ENCODE data around the gene ANOS1. TPM values are rescaled to one million over a fixed set of nuclear protein-coding genes. Genes with fewer than 3 reads are reported as not detected.

Gene ANOS1
- total RNA-seq, 1 donor from 2014 or later, result not detected

GRCh38 chrX:8684201-8684965 lies 47.6 kb downstream of the ANOS1 start:
- Mint-ChIP-seq H3K4me1 (no peaks in the 10 kb centered on the region), H3K9me3 (no peaks in the 10 kb centered on the region), H3K4me3 (no peak overlapping the region), H3K36me3 (ENCODE audit: low read depth) (no peaks in the 10 kb centered on the region), H3K27me3 (no peaks in the 10 kb centered on the region), H3K27ac (no peak overlapping the region)
- intact Hi-C loops (cut with micrococcal nuclease), result no loop called here
- no peak for DNase-seq

GRCh38 chrX:8683687-8684086 lies 48.2 kb downstream of the ANOS1 start:
- H3K27ac Mint-ChIP-seq, result no peak overlapping the region
- no peak for DNase-seq
- intact Hi-C loops (cut with micrococcal nuclease), result no loop called here
- H3K36me3 Mint-ChIP-seq (ENCODE audit: low read depth), result no peaks in the 10 kb centered on the region
- no peaks in the 10 kb centered on the region for H3K4me1 Mint-ChIP-seq
- no peak overlapping the region for H3K4me3 Mint-ChIP-seq
- no peaks in the 10 kb centered on the region for H3K9me3 Mint-ChIP-seq
- H3K27me3 Mint-ChIP-seq, result no peaks in the 10 kb centered on the region

GRCh38 chrX:8679550-8679949 lies 52.4 kb downstream of the ANOS1 start:
- H3K9me3 Mint-ChIP-seq, result no peaks in the 10 kb centered on the region
- H3K27ac Mint-ChIP-seq, result no peak overlapping the region
- no peaks in the 10 kb centered on the region for H3K4me1 Mint-ChIP-seq
- no peak for DNase-seq
- intact Hi-C loops (cut with micrococcal nuclease), result no loop called here
- H3K27me3 Mint-ChIP-seq, result no peaks in the 10 kb centered on the region
- no peaks in the 10 kb centered on the region for H3K36me3 Mint-ChIP-seq (ENCODE audit: low read depth)
- H3K4me3 Mint-ChIP-seq, result no peak overlapping the region

DNA sequence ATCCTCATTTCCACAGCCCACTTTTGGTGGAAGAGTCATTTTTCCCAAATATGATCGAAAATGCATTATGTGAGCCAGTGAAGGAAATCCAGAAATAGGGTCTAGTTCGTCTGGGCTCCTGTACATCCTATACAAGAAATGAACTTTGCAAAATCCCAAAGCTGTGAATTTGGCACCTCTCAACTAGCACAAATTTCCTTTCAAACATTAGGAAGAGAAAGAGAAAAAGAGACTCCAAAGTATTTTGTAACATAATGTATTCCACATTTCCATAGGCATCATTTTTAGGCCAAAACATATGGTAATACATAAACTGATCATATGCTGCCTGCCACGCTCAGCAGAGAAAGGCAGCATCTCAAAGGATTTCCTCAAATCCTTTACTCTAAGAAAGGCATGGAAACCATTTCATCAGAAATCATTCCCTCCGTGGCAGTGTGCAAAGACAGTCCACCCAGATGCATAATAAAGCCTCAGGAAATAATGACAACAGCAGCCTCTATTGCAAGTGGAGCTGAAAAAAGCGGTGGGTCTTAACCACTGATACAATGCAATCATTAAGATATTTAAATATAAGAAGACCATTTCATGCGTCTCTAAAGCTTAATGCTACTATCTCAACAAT lies 56.8 kb downstream of the ANOS1 start:
- no peaks in the 10 kb centered on the region for H3K4me1 Mint-ChIP-seq
- H3K27me3 Mint-ChIP-seq, result no peaks in the 10 kb centered on the region
- no peaks in the 10 kb centered on the region for H3K9me3 Mint-ChIP-seq
- H3K27ac Mint-ChIP-seq, result no peak overlapping the region
- no peaks in the 10 kb centered on the region for H3K36me3 Mint-ChIP-seq (ENCODE audit: low read depth)
- DNase-seq, result no peak
- intact Hi-C loops (cut with micrococcal nuclease), result no loop called here
- no peak overlapping the region for H3K4me3 Mint-ChIP-seq

- Mint-ChIP-seq H3K9me3 (no peaks in the 10 kb centered on the region), H3K4me3 (no peak overlapping the region), H3K4me1 (no peaks in the 10 kb centered on the region), H3K27me3 (no peaks in the 10 kb centered on the region), H3K27ac (no peak overlapping the region), H3K36me3 (ENCODE audit: low read depth) (no peaks in the 10 kb centered on the region)
- intact Hi-C loops (cut with micrococcal nuclease), result no loop called here
- DNase-seq, result no peak
These were observed 58.7 kb downstream of the ANOS1 start for GRCh38 chrX:8673201-8673600.

DNA sequence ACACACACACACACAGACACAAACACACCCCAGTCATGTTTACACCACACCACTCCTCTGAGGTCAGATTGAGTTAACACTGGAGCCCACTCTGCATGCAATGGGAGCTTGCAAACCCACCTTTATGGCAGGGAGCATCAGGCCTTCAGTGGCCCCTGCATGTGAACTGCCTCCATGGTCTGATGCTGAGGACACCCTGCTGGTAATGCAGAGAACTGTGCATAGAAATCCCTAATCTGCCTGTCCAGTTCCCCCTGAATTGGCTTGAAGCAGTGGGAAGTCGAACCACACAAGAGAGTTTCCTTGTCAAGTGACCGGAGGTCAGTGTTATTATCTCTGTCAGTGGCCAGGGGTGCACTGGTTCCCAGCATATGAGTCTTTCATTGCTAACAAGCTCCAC lies 59.8 kb downstream of the ANOS1 start:
- H3K36me3 Mint-ChIP-seq (ENCODE audit: low read depth), result no peaks in the 10 kb centered on the region
- DNase-seq, result no peak
- no peak overlapping the region for H3K4me3 Mint-ChIP-seq
- H3K27me3 Mint-ChIP-seq, result no peaks in the 10 kb centered on the region
- intact Hi-C loops (cut with micrococcal nuclease), result no loop called here
- H3K4me1 Mint-ChIP-seq, result no peaks in the 10 kb centered on the region
- no peaks in the 10 kb centered on the region for H3K9me3 Mint-ChIP-seq
- H3K27ac Mint-ChIP-seq, result no peak overlapping the region

- DNase-seq, result no peak
- H3K4me1 Mint-ChIP-seq, result no peaks in the 10 kb centered on the region
- H3K36me3 Mint-ChIP-seq (ENCODE audit: low read depth), result no peaks in the 10 kb centered on the region
- H3K4me3 Mint-ChIP-seq, result no peak overlapping the region
- H3K27me3 Mint-ChIP-seq, result no peaks in the 10 kb centered on the region
- intact Hi-C loops (cut with micrococcal nuclease), result no loop called here
- H3K9me3 Mint-ChIP-seq, result no peaks in the 10 kb centered on the region
- no peak overlapping the region for H3K27ac Mint-ChIP-seq
These were observed 63.1 kb downstream of the ANOS1 start for GRCh38 chrX:8668813-8669212.

- Mint-ChIP-seq H3K27ac (no peak overlapping the region), H3K4me3 (no peak overlapping the region), H3K4me1 (no peaks in the 10 kb centered on the region), H3K9me3 (no peaks in the 10 kb centered on the region), H3K27me3 (no peaks in the 10 kb centered on the region), H3K36me3 (ENCODE audit: low read depth) (no peaks in the 10 kb centered on the region)
- intact Hi-C loops (cut with micrococcal nuclease), result no loop called here
- no peak for DNase-seq
These were observed 68.6 kb downstream of the ANOS1 start for GRCh38 chrX:8663325-8663724.

GRCh38 chrX:8657883-8658282 lies 74.1 kb downstream of the ANOS1 start:
- Mint-ChIP-seq H3K36me3 (ENCODE audit: low read depth) (no peaks in the 10 kb centered on the region), H3K9me3 (no peaks in the 10 kb centered on the region), H3K4me1 (no peaks in the 10 kb centered on the region), H3K4me3 (no peak overlapping the region), H3K27me3 (no peaks in the 10 kb centered on the region), H3K27ac (no peak overlapping the region)
- no peak for DNase-seq
- intact Hi-C loops (cut with micrococcal nuclease), result no loop called here

- no peak overlapping the region for H3K4me3 Mint-ChIP-seq
- no peaks in the 10 kb centered on the region for H3K27me3 Mint-ChIP-seq
- no peak overlapping the region for H3K27ac Mint-ChIP-seq
- H3K36me3 Mint-ChIP-seq (ENCODE audit: low read depth), result no peaks in the 10 kb centered on the region
- H3K4me1 Mint-ChIP-seq, result no peaks in the 10 kb centered on the region
- intact Hi-C loops (cut with micrococcal nuclease), result no loop called here
- no peak for DNase-seq
- no peaks in the 10 kb centered on the region for H3K9me3 Mint-ChIP-seq
These were observed 78.0 kb downstream of the ANOS1 start for GRCh38 chrX:8653956-8654355.

GRCh38 chrX:8649969-8650368 lies 82.0 kb downstream of the ANOS1 start:
- no peaks in the 10 kb centered on the region for H3K4me1 Mint-ChIP-seq
- no peak overlapping the region for H3K27ac Mint-ChIP-seq
- no peaks in the 10 kb centered on the region for H3K27me3 Mint-ChIP-seq
- no peaks in the 10 kb centered on the region for H3K36me3 Mint-ChIP-seq (ENCODE audit: low read depth)
- no peak for DNase-seq
- intact Hi-C loops (cut with micrococcal nuclease), result no loop called here
- H3K9me3 Mint-ChIP-seq, result no peaks in the 10 kb centered on the region
- H3K4me3 Mint-ChIP-seq, result no peak overlapping the region

DNA sequence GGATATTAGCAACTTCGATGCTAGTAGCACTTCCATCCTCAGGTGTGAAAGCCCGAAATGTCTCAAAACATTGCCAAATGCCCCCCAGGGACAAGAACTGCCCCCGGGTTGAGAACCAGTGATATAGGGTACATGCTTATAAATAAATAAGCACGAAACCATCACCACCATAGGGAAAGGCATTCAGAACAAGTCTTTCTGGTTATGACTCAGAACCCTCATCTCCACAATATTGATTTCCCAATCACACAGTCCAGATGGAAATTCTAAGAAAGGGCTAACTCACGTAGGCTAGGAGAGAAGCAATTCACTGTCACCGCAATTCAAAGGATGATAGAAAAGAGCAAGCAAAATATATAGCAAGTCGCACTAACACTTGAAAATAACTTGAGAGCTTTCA lies 84.8 kb downstream of the ANOS1 start:
- H3K27me3 Mint-ChIP-seq, result no peaks in the 10 kb centered on the region
- intact Hi-C loops (cut with micrococcal nuclease), result no loop called here
- H3K4me1 Mint-ChIP-seq, result no peaks in the 10 kb centered on the region
- no peak overlapping the region for H3K4me3 Mint-ChIP-seq
- no peak overlapping the region for H3K27ac Mint-ChIP-seq
- DNase-seq, result no peak
- no peaks in the 10 kb centered on the region for H3K36me3 Mint-ChIP-seq (ENCODE audit: low read depth)
- H3K9me3 Mint-ChIP-seq, result no peaks in the 10 kb centered on the region

DNA sequence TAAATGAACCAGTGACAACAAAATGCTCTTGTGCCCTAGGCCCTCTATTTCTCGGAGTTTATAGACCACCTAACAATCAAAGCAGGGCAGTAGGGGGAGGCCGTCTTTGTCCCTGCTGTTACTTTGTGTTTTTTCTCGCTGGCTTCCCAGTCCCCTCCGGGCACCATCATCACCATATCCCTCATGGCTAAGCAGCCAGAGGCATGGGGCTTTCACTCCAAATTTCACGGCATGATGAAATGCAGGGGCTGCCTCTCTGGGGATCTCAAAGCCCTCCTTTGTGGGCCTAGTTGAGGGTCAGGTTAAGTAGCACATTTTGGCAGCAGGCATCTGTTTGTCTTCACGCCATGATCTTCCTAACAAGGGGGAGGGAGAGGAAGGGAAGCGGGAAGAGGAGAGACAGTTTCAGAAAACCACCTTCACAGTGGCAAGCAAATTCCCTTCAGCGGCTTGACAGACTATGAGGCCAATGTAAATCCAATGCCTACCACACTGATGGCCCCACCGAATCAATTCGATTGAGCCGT lies 91.9 kb downstream of the ANOS1 start:
- H3K27me3 Mint-ChIP-seq, result no peaks in the 10 kb centered on the region
- no peaks in the 10 kb centered on the region for H3K4me1 Mint-ChIP-seq
- intact Hi-C loops (cut with micrococcal nuclease), result no loop called here
- no peaks in the 10 kb centered on the region for H3K36me3 Mint-ChIP-seq (ENCODE audit: low read depth)
- H3K27ac Mint-ChIP-seq, result no peak overlapping the region
- no peak overlapping the region for H3K4me3 Mint-ChIP-seq
- H3K9me3 Mint-ChIP-seq, result no peaks in the 10 kb centered on the region
- DNase-seq, result no peak

- Mint-ChIP-seq H3K9me3 (no peaks in the 10 kb centered on the region), H3K4me3 (no peak overlapping the region), H3K27ac (no peak overlapping the region), H3K27me3 (no peaks in the 10 kb centered on the region), H3K36me3 (ENCODE audit: low read depth) (no peaks in the 10 kb centered on the region), H3K4me1 (no peaks in the 10 kb centered on the region)
- intact Hi-C loops (cut with micrococcal nuclease), result no loop called here
- no peak for DNase-seq
These were observed 95.4 kb downstream of the ANOS1 start for GRCh38 chrX:8636497-8636896.

GRCh38 chrX:8635812-8636211 lies 96.1 kb downstream of the ANOS1 start:
- DNase-seq, result no peak
- H3K36me3 Mint-ChIP-seq (ENCODE audit: low read depth), result no peaks in the 10 kb centered on the region
- intact Hi-C loops (cut with micrococcal nuclease), result no loop called here
- no peaks in the 10 kb centered on the region for H3K4me1 Mint-ChIP-seq
- H3K27ac Mint-ChIP-seq, result no peak overlapping the region
- H3K27me3 Mint-ChIP-seq, result no peaks in the 10 kb centered on the region
- H3K9me3 Mint-ChIP-seq, result peaks cover under 1% of the 10 kb centered on the region
- H3K4me3 Mint-ChIP-seq, result no peak overlapping the region

All from activated CD4-positive, alpha-beta T cell treated with anti-CD3 and anti-CD28 coated beads, Interleukin-2, amount 10 ng/mL, durations not matched to agents 24 days and 14 days (primary cell).